Hepatocyte (in vitro differentiated cells): ENCODE measurements around the gene GCNT2. TPM values are rescaled to one million over a fixed set of nuclear protein-coding genes. Genes with fewer than 3 reads are reported as not detected.
"Not testable (repeated sequence)": the region's sequence is repeated elsewhere in the genome, so short reads cannot be mapped to it uniquely, and the experiment has no call there.

Source experiments
- DNase-seq: peaks from one replicate; pipeline ENCODE4 v3.0.0-alpha.2; 2016; ENCODE audit warnings: low spot score
- H2AFZ ChIP-seq: fragments of 200-600 bp; sonication (generic); 2 replicates; pipeline ENCODE4 v1.6.0; 2016; ENCODE audit warnings: antibody characterized with exemption, mild to moderate bottlenecking
- H3K27ac ChIP-seq: fragments of 200-600 bp; sonication (generic); 2 replicates; pipeline ENCODE4 v1.5.1; 2016; ENCODE audit warnings: mild to moderate bottlenecking
- H3K27me3 ChIP-seq: fragments of 200-600 bp; sonication (generic); 2 replicates; pipeline ENCODE4 v1.6.1; 2016
- H3K36me3 ChIP-seq: fragments of 200-600 bp; sonication (generic); replicated peaks from 2 replicates; pipeline ENCODE4 v1.5.1; 2016; ENCODE audit warnings: low read depth; ENCODE audit not compliant: insufficient read depth
- H3K4me1 ChIP-seq: fragments of 200-600 bp; sonication (generic); 2 replicates; pipeline ENCODE4 v1.5.1; 2016; ENCODE audit warnings: mild to moderate bottlenecking, moderate library complexity; ENCODE audit not compliant: insufficient read depth
- H3K4me2 ChIP-seq: fragments of 200-600 bp; sonication (generic); 2 replicates; pipeline ENCODE4 v1.6.0; 2016
- H3K4me3 ChIP-seq: fragments of 200-600 bp; sonication (generic); 2 replicates; pipeline ENCODE4 v1.5.1; 2016; ENCODE audit warnings: mild to moderate bottlenecking
- H3K79me2 ChIP-seq: fragments of 200-600 bp; sonication (generic); 2 replicates; pipeline ENCODE4 v1.6.0; 2017; ENCODE audit warnings: mild to moderate bottlenecking
- H3K9me2 ChIP-seq: fragments of 200-600 bp; sonication (generic); replicated peaks from 2 replicates; pipeline ENCODE4 v1.6.0; 2017; ENCODE audit warnings: mild to moderate bottlenecking; ENCODE audit not compliant: insufficient read depth
- H3K9me3 ChIP-seq: fragments of 200-600 bp; sonication (generic); 2 replicates; pipeline ENCODE4 v1.5.1; 2016; ENCODE audit warnings: low read depth, mild to moderate bottlenecking
- H4K20me1 ChIP-seq: fragments of 200-600 bp; sonication (generic); 2 replicates; pipeline ENCODE4 v1.6.0; 2016; ENCODE audit warnings: mild to moderate bottlenecking; ENCODE audit not compliant: insufficient read depth, poor library complexity, severe bottlenecking
- CTCF ChIP-seq: fragments of 200-600 bp; sonication (generic); IDR thresholded peaks from 2 replicates; pipeline ENCODE4 v1.5.1; 2016; ENCODE audit warnings: antibody characterized with exemption, mild to moderate bottlenecking; ENCODE audit not compliant: poor library complexity
- EZH2 ChIP-seq: fragments of 200-600 bp; sonication (generic); IDR thresholded peaks from 2 replicates; pipeline ENCODE4 v1.6.1; 2016; ENCODE audit warnings: antibody characterized with exemption, mild to moderate bottlenecking, borderline replicate concordance
- EZH2phosphoT487 ChIP-seq: fragments of 200-600 bp; sonication (generic); IDR thresholded peaks from one replicate; pipeline ENCODE4 v1.6.1; 2018; ENCODE audit warnings: antibody characterized with exemption, mild to moderate bottlenecking, low read depth, moderate library complexity; ENCODE audit not compliant: unreplicated experiment, severe bottlenecking
- WGBS: methylation state at CpG from one replicate; pipeline ENCODE4 v1.1.6; 2016; ENCODE audit warnings: low lambda C conversion rate; ENCODE audit errors: missing lambda C conversion rate; 5-methylcytosine and 5-hydroxymethylcytosine counted together
- polyA plus RNA-seq: library from polyadenylated mRNA; unstranded; fragments of >200 nt; fragmentation: Nextera tagmentation; extraction: Ambion mirVana; gene quantifications from 2 replicates; pipeline ENCODE4 v1.2.1, GENCODE V29; 2016
- total RNA-seq: library from RNA; depleted of rRNA; stranded (reverse); fragments of >200 nt; gene quantifications from 2 replicates; pipeline ENCODE4 v1.2.3, GENCODE V29; 2014

Gene GCNT2
- total and polyA plus RNA-seq, 2 experiments from 2014 or later = 16.3 to 36.4 TPM

- TF ChIP-seq CTCF (no peak), EZH2phosphoT487 (no peak), EZH2 (no peak)
- Histone ChIP-seq H3K4me2 (no peak overlapping the region), H3K79me2 (no peaks in the 10 kb centered on the region), H2AFZ (no peak overlapping the region), H3K9me3 (no peaks in the 10 kb centered on the region), H3K27ac (no peak overlapping the region), H3K36me3 (no peaks in the 10 kb centered on the region), H4K20me1 (no peaks in the 10 kb centered on the region), H3K4me1 (no peaks in the 10 kb centered on the region), H3K27me3 (no peaks in the 10 kb centered on the region), H3K9me2 (no peaks in the 10 kb centered on the region), H3K4me3 (no peak overlapping the region)
- no peak for DNase-seq
- 86% methylated on average over 3 of the region's 3 CpGs for WGBS
Measured at GRCh38 chr6:10484912-10485311, 36.2 kb upstream of the GCNT2 start.

GRCh38 chr6:10485406-10485805, 35.7 kb upstream of the GCNT2 start:
- no peaks in the 10 kb centered on the region for H3K9me3 ChIP-seq
- no peaks in the 10 kb centered on the region for H3K27me3 ChIP-seq
- H3K27ac ChIP-seq = no peak overlapping the region
- H3K4me3 ChIP-seq = no peak overlapping the region
- H3K4me2 ChIP-seq = no peak overlapping the region
- no peaks in the 10 kb centered on the region for H3K9me2 ChIP-seq
- no peak overlapping the region for H2AFZ ChIP-seq
- DNase-seq = no peak
- no peaks in the 10 kb centered on the region for H3K79me2 ChIP-seq
- no peaks in the 10 kb centered on the region for H3K36me3 ChIP-seq
- TF ChIP-seq EZH2 (no peak), CTCF (no peak), EZH2phosphoT487 (no peak)
- 86% methylated on average over 6 of the region's 7 CpGs for WGBS
- H3K4me1 ChIP-seq = no peaks in the 10 kb centered on the region
- no peaks in the 10 kb centered on the region for H4K20me1 ChIP-seq

GRCh38 chr6:10486215-10486614, 34.9 kb upstream of the GCNT2 start:
- Histone ChIP-seq H2AFZ (no peak overlapping the region), H3K27ac (no peak overlapping the region), H3K36me3 (no peaks in the 10 kb centered on the region), H3K9me3 (no peaks in the 10 kb centered on the region), H3K9me2 (no peaks in the 10 kb centered on the region), H4K20me1 (no peaks in the 10 kb centered on the region), H3K27me3 (no peaks in the 10 kb centered on the region), H3K4me3 (no peak overlapping the region), H3K79me2 (no peaks in the 10 kb centered on the region), H3K4me2 (no peak overlapping the region), H3K4me1 (no peaks in the 10 kb centered on the region)
- TF ChIP-seq CTCF (no peak), EZH2 (no peak), EZH2phosphoT487 (no peak)
- DNase-seq = no peak
- 89% methylated on average over 4 of the region's 4 CpGs for WGBS

- 83% methylated on average over 9 of the region's 9 CpGs for WGBS
- H3K27ac ChIP-seq, H3K27me3 ChIP-seq, H3K4me3 ChIP-seq, H3K9me2 ChIP-seq, H3K4me2 ChIP-seq, H3K79me2 ChIP-seq, H3K4me1 ChIP-seq, H2AFZ ChIP-seq, H3K9me3 ChIP-seq, H3K36me3 ChIP-seq, DNase-seq, H4K20me1 ChIP-seq: not testable (repeated sequence)
Measured at GRCh38 chr6:10486944-10487588, 34.1 kb upstream of the GCNT2 start.
